Astrocyte (in vitro differentiated cells and primary cell): ENCODE results near the gene FSD1.

Source experiments
- CTCF ChIP-seq: IDR thresholded peaks from 2 replicates; pipeline ENCODE4 v1.5.1; 2011; ENCODE audit warnings: low read depth, mild to moderate bottlenecking, inconsistent platforms, low read length, moderate library complexity; ENCODE audit not compliant: insufficient read depth
- EZH2 ChIP-seq: IDR thresholded peaks from 2 replicates; pipeline ENCODE4 v1.6.1; 2012; ENCODE audit warnings: mild to moderate bottlenecking, low read length, inconsistent platforms; ENCODE audit not compliant: insufficient read depth

- TF ChIP-seq CTCF (no peak), EZH2 (no peak)
Observed at GRCh38 chr19:4305659-4306058, 1.3 kb downstream of the FSD1 start.
